ENCODE measurements around the gene PKIB. TPM values are rescaled to one million over a fixed set of nuclear protein-coding genes. Genes with fewer than 3 reads are reported as not detected.

Gene PKIB
- total RNA-seq, 1 experiment from 2014 or later = 28.0 TPM

GRCh38 chr6:122683989-122684651 lies 73.9 kb downstream of the PKIB start:
- ChIA-PET POLR2A (ENCODE audit: unreplicated experiment) (no interaction called here), CTCF (interaction anchor here (0.6 kb wide), 1 partner anchor 193 kb away, joined by 4 read pairs; no protein-coding TSS in a partner anchor)
- DNase-seq (no peak), ATAC-seq (0 out of 2 replicates have a peak, but pooled peaks have one; percentile 20)
- H3K9me3 ChIP-seq (ENCODE audit: low read length) = no peaks in the 10 kb centered on the region
- H3K27me3 ChIP-seq (ENCODE audit: low read length) = no peaks in the 10 kb centered on the region
- H3K79me2 ChIP-seq (ENCODE audit: low read length) = no peaks in the 10 kb centered on the region
- H3K4me3 ChIP-seq (ENCODE audit: low read length) = no peak overlapping the region
- no peaks in the 10 kb centered on the region for H4K20me1 ChIP-seq (ENCODE audit: low read length)
- no peak overlapping the region for H3K27ac ChIP-seq (ENCODE audit: low read length)
- H3K36me3 ChIP-seq (ENCODE audit: low read depth, low read length) = no peaks in the 10 kb centered on the region
- no peak overlapping the region for H3K9ac ChIP-seq (ENCODE audit: low read length)
- H3K4me2 ChIP-seq (ENCODE audit: low read length) = no peak overlapping the region
- no peaks in the 10 kb centered on the region for H3K9me2 ChIP-seq (replicated peaks; ENCODE audit: low read length)
- H3K4me1 ChIP-seq (ENCODE audit: insufficient read depth, low read length) = no peaks in the 10 kb centered on the region
- TF ChIP-seq EZH2phosphoT487 (IDR thresholded peaks at IDR 0.05; ENCODE audit: borderline replicate concordance, low read length) (no peak), EZH2 (IDR thresholded peaks at IDR 0.05; ENCODE audit: low read length, unreplicated experiment) (no peak), CTCF (conservative IDR thresholded peaks at IDR 0.05; ENCODE audit: low read depth, low read length) (no peak)
- no TSS peak for BruUV-seq (replicated peaks)
- intact Hi-C loops (cut with micrococcal nuclease) = no loop called here
- no peak overlapping the region for H2AFZ ChIP-seq (ENCODE audit: low read length)
- H3F3A ChIP-seq (ENCODE audit: low read length, unreplicated experiment) = no peaks in the 10 kb centered on the region

- CTCF ChIA-PET = no interaction called here
- BruUV-seq (replicated peaks) = no TSS peak
- H3K9me3 ChIP-seq (ENCODE audit: low read length) = no peaks in the 10 kb centered on the region
- H3K27ac ChIP-seq (ENCODE audit: low read length) = peak overlapping the region; percentile 18; the same call in 1 of the 2 replicates
- POLR2A ChIA-PET (ENCODE audit: unreplicated experiment) = no interaction called here
- no peak overlapping the region for H2AFZ ChIP-seq (ENCODE audit: low read length)
- ATAC-seq = no peak
- no peaks in the 10 kb centered on the region for H3K9me2 ChIP-seq (replicated peaks; ENCODE audit: low read length)
- H3K79me2 ChIP-seq (ENCODE audit: low read length) = no peaks in the 10 kb centered on the region
- TF ChIP-seq EZH2 (IDR thresholded peaks at IDR 0.05; ENCODE audit: low read length, unreplicated experiment) (no peak), CTCF (conservative IDR thresholded peaks at IDR 0.05; ENCODE audit: low read depth, low read length) (no peak), EZH2phosphoT487 (IDR thresholded peaks at IDR 0.05; ENCODE audit: borderline replicate concordance, low read length) (no peak)
- H3K27me3 ChIP-seq (ENCODE audit: low read length) = no peaks in the 10 kb centered on the region
- H4K20me1 ChIP-seq (ENCODE audit: low read length) = no peaks in the 10 kb centered on the region
- peaks cover 8% of the 10 kb centered on the region for H3F3A ChIP-seq (ENCODE audit: low read length, unreplicated experiment)
- intact Hi-C loops (cut with micrococcal nuclease) = no loop called here
- peaks cover 37% of the 10 kb centered on the region for H3K4me1 ChIP-seq (ENCODE audit: insufficient read depth, low read length)
- no peak overlapping the region for H3K9ac ChIP-seq (ENCODE audit: low read length)
- peak; percentile 44 for DNase-seq
- no peak overlapping the region for H3K4me3 ChIP-seq (ENCODE audit: low read length)
- H3K4me2 ChIP-seq (ENCODE audit: low read length) = no peak overlapping the region
- no peaks in the 10 kb centered on the region for H3K36me3 ChIP-seq (ENCODE audit: low read depth, low read length)
Measured at GRCh38 chr6:122692175-122692598, 82.0 kb downstream of the PKIB start.

- no peaks in the 10 kb centered on the region for H4K20me1 ChIP-seq (ENCODE audit: low read length)
- BruUV-seq (replicated peaks) = no TSS peak
- H3K4me1 ChIP-seq (ENCODE audit: insufficient read depth, low read length) = peaks cover 45% of the 10 kb centered on the region
- ATAC-seq (no peak), DNase-seq (no peak)
- intact Hi-C loops (cut with micrococcal nuclease) = no loop called here
- no peak overlapping the region for H3K9ac ChIP-seq (ENCODE audit: low read length)
- H3K9me3 ChIP-seq (ENCODE audit: low read length) = no peaks in the 10 kb centered on the region
- no peak overlapping the region for H3K4me3 ChIP-seq (ENCODE audit: low read length)
- ChIA-PET CTCF (no interaction called here), POLR2A (ENCODE audit: unreplicated experiment) (no interaction called here)
- H3F3A ChIP-seq (ENCODE audit: low read length, unreplicated experiment) = peaks cover 8% of the 10 kb centered on the region
- H3K36me3 ChIP-seq (ENCODE audit: low read depth, low read length) = no peaks in the 10 kb centered on the region
- no peaks in the 10 kb centered on the region for H3K9me2 ChIP-seq (replicated peaks; ENCODE audit: low read length)
- no peak overlapping the region for H3K27ac ChIP-seq (ENCODE audit: low read length)
- no peaks in the 10 kb centered on the region for H3K79me2 ChIP-seq (ENCODE audit: low read length)
- H3K27me3 ChIP-seq (ENCODE audit: low read length) = no peaks in the 10 kb centered on the region
- H3K4me2 ChIP-seq (ENCODE audit: low read length) = no peak overlapping the region
- TF ChIP-seq CTCF (conservative IDR thresholded peaks at IDR 0.05; ENCODE audit: low read depth, low read length) (no peak), EZH2 (IDR thresholded peaks at IDR 0.05; ENCODE audit: low read length, unreplicated experiment) (no peak), EZH2phosphoT487 (IDR thresholded peaks at IDR 0.05; ENCODE audit: borderline replicate concordance, low read length) (no peak)
- H2AFZ ChIP-seq (ENCODE audit: low read length) = no peak overlapping the region
Measured at GRCh38 chr6:122692807-122693580, 82.8 kb downstream of the PKIB start.
